ENCODE results near the gene GLYATL1. TPM values are rescaled to one million over a fixed set of nuclear protein-coding genes. Genes with fewer than 3 reads are reported as not detected.
A peak's percentile ranks its signal among the peaks of the same experiment; 100 is the strongest.

Gene GLYATL1
- total and polyA plus RNA-seq, 8 donors, result 2.4 to 6.0 (median 4.4) TPM; not detected in 2

DNA sequence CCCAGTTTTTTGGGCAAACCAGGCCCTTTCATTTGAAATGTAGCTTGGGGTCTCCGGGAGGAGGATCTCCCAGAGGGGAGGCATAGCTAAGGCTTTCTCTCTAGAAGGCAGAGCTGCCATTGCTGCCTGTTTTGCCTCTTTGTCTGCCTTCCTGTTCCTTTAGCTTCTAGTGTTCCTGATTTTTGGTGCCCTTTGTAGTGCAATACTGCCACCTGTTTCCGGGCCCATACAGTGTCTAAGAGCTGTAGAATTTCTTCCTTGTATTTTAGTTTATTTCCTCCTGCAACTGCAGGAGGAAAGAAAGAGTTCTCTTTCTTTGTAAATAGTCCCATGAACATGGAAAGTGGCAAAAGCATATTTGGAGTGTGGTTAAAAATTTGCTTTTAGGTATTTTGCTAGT, 19.3 kb upstream of the GLYATL1 start:
- Histone ChIP-seq H3K4me3 (no peak overlapping the region), H3K27me3 (no peaks in the 10 kb centered on the region), H3K36me3 (no peaks in the 10 kb centered on the region), H3K27ac (no peak overlapping the region), H3K4me1 (no peaks in the 10 kb centered on the region), H3K9me3 (peaks cover 0 to 25% of the 10 kb centered on the region in 2 donors)
- ATAC-seq, result no peak
- intact Hi-C loops (cut with DNase I), result no loop called here
- TF ChIP-seq, protein P1, sequence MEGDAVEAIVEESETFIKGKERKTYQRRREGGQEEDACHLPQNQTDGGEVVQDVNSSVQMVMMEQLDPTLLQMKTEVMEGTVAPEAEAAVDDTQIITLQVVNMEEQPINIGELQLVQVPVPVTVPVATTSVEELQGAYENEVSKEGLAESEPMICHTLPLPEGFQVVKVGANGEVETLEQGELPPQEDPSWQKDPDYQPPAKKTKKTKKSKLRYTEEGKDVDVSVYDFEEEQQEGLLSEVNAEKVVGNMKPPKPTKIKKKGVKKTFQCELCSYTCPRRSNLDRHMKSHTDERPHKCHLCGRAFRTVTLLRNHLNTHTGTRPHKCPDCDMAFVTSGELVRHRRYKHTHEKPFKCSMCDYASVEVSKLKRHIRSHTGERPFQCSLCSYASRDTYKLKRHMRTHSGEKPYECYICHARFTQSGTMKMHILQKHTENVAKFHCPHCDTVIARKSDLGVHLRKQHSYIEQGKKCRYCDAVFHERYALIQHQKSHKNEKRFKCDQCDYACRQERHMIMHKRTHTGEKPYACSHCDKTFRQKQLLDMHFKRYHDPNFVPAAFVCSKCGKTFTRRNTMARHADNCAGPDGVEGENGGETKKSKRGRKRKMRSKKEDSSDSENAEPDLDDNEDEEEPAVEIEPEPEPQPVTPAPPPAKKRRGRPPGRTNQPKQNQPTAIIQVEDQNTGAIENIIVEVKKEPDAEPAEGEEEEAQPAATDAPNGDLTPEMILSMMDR (IDR thresholded peaks at IDR 0.05), result no peak
- DNase-seq, result no peak

DNA sequence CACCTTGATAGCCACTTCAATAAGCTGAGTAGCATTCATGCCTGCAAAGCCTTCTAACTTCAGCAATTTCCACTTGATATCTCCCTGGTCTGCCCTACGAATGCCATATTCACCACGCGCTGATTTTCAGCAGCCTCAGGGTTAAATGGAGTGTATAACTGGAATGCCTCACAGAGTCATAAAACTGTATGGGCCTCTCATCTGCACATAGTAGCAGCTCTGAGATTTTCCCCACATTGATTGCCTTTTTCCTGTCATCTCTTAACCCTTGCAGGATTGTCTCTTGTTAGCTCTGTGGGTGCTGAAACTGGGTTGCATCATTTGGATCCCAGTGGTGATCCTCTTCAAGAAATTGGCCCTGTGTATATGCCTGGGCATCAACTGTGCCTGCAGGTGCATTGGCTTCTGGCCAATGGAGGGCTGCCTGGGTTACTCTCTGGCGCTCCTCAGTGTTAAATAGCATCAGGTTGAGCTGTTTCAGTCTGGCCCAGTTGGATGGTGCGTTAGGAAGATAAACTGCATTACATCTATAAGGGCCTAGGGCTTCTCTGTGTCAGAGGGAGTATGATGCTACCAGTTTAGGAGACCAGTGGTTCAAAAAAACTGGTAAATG, 17.4 kb upstream of the GLYATL1 start:
- H3K36me3 ChIP-seq, result no peaks in the 10 kb centered on the region
- H3K4me1 ChIP-seq, result no peaks in the 10 kb centered on the region
- ATAC-seq (no peak), DNase-seq (no peak)
- H3K4me3 ChIP-seq, result no peak overlapping the region
- intact Hi-C loops (cut with DNase I), result no loop called here
- H3K9me3 ChIP-seq, result peaks cover 0 to 11% of the 10 kb centered on the region in 2 donors
- TF ChIP-seq, protein P1 (IDR thresholded peaks at IDR 0.05), result no peak
- H3K27me3 ChIP-seq, result peaks cover 0 to under 1% of the 10 kb centered on the region in 2 donors
- no peak overlapping the region for H3K27ac ChIP-seq

DNA sequence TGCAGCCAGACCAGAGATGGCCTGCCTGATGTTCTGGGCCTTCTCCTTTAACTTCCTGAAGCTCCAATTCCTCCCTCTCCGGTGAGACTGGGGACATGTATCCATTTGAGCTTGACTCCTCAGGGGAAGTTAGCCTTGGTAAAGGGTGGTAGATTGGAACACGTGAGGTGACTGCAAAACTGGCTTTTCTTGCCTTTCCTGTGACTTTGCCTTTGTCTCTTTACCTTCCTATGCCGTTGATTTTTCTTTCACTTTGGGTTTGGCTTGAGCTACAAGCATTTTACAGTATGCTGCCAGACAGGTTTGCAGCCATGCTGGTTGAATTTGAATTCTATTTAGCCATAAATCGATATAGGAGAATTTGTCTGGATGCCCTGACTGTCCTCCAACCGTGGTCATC, 16.8 kb upstream of the GLYATL1 start:
- DNase-seq (peak in 1 of 4 donors; percentile 51), ATAC-seq (no peak)
- no peaks in the 10 kb centered on the region for H3K36me3 ChIP-seq
- intact Hi-C loops (cut with DNase I), result no loop called here
- H3K4me1 ChIP-seq, result no peaks in the 10 kb centered on the region
- peaks cover 3 to 7% of the 10 kb centered on the region in 2 donors for H3K27me3 ChIP-seq
- H3K27ac ChIP-seq, result no peak overlapping the region
- H3K9me3 ChIP-seq, result peaks cover 0 to 5% of the 10 kb centered on the region in 2 donors
- TF ChIP-seq, protein P1 (IDR thresholded peaks at IDR 0.05), result no peak
- no peak overlapping the region for H3K4me3 ChIP-seq

DNA sequence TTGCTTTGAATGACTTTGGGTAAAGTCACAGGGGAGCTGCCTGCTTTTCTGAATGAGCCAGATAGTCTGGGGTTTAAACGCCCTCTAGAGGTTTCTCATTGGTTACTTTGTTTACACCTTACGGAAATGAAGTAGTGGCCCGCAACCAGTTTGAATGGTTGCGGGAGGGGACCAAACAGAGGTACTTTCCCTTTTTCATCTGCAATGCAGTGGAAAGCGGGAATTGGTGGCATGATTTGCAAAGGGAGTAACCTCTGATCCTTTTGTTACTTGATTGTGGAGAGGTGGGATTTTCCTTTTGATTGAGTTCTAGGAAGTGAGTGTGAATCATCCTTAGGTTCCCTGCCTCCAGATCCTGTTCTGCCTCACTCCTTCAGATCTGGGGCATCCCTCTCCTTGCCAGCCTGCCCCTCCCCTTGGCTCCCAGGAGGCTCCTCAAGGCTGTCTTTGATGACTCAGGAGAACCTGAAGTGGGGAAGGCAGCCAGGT, 15.9 kb upstream of the GLYATL1 start:
- H3K4me3 ChIP-seq, result no peak overlapping the region
- H3K27ac ChIP-seq, result no peak overlapping the region
- TF ChIP-seq, protein P1 (IDR thresholded peaks at IDR 0.05), result no peak
- H3K36me3 ChIP-seq, result no peaks in the 10 kb centered on the region
- ATAC-seq, result peak; percentile 71
- peaks cover 6 to 15% of the 10 kb centered on the region in 2 donors for H3K27me3 ChIP-seq
- H3K4me1 ChIP-seq, result no peaks in the 10 kb centered on the region
- no peaks in the 10 kb centered on the region for H3K9me3 ChIP-seq
- intact Hi-C loops (cut with DNase I), result no loop called here
- DNase-seq, result peak in 1 of 4 donors; percentile 46

DNA sequence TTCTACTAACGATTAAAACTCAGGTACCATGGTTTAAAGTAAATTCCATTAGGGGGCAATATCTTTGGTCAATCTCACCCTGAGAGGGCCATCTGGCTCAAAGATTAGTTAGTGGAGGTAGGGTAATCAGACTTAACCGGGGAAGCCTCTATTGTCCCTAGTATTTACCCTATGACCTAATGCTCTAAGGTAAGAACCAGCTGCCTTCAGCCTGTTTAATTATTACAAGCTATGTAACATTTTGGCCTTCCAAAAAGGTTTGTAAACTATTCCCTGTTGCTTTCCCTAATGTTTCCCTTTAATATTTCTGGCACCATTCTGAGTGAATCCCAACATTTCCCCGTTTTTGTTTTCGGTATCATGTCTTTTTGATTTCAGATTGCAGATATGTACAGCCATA, 15.1 kb upstream of the GLYATL1 start:
- no peaks in the 10 kb centered on the region for H3K9me3 ChIP-seq
- DNase-seq (no peak), ATAC-seq (no peak)
- intact Hi-C loops (cut with DNase I), result no loop called here
- H3K36me3 ChIP-seq, result no peaks in the 10 kb centered on the region
- H3K27ac ChIP-seq, result no peak overlapping the region
- H3K27me3 ChIP-seq, result peaks cover 6 to 22% of the 10 kb centered on the region in 2 donors
- TF ChIP-seq, protein P1 (IDR thresholded peaks at IDR 0.05), result no peak
- no peak overlapping the region for H3K4me3 ChIP-seq
- no peaks in the 10 kb centered on the region for H3K4me1 ChIP-seq

All from left lung (tissue), 10 donors.